Stimulated activated CD8-positive, alpha-beta memory T cell treated with anti-CD3 and anti-CD28 coated beads, Interleukin-15, amount 100 ng/mL, for 24 hours (primary cell): ENCODE results near the gene SCFD2.
"Not testable (repeated sequence)": the region's sequence is repeated elsewhere in the genome, so short reads cannot be mapped to it uniquely, and the experiment has no call there.

ENCODE experiments used
- DNase-seq: peaks from one replicate; pipeline ENCODE4 v3.0.0-alpha.2; 2020; ENCODE audit warnings: low read depth

Gene SCFD2

GRCh38 chr4:53100501-53101190 is 265.2 kb downstream of the SCFD2 start:
- DNase-seq: no peak

- no peak for DNase-seq
Measured at GRCh38 chr4:53098681-53099121, 267.2 kb downstream of the SCFD2 start.

- no peak for DNase-seq
Measured at GRCh38 chr4:53094040-53094439, 271.8 kb downstream of the SCFD2 start.

- DNase-seq: no peak
Measured at GRCh38 chr4:53089936-53090729, 275.7 kb downstream of the SCFD2 start.

GRCh38 chr4:53088152-53088551 is 277.7 kb downstream of the SCFD2 start:
- no peak for DNase-seq

- DNase-seq: no peak
Measured at GRCh38 chr4:53076374-53076958, 289.4 kb downstream of the SCFD2 start.

GRCh38 chr4:53075162-53075785 is 290.6 kb downstream of the SCFD2 start:
- DNase-seq: no peak

GRCh38 chr4:53068755-53069330 is 297.0 kb downstream of the SCFD2 start:
- DNase-seq: no peak

GRCh38 chr4:53067125-53067802 is 298.6 kb downstream of the SCFD2 start:
- DNase-seq: no peak

GRCh38 chr4:53066155-53066554 is 299.7 kb downstream of the SCFD2 start:
- DNase-seq: no peak

GRCh38 chr4:53064609-53065008 is 301.3 kb downstream of the SCFD2 start:
- DNase-seq: no peak

GRCh38 chr4:53061091-53061850 is 304.6 kb downstream of the SCFD2 start:
- DNase-seq: no peak

- no peak for DNase-seq
Measured at GRCh38 chr4:53060278-53060677, 305.6 kb downstream of the SCFD2 start.

- DNase-seq: no peak
Measured at GRCh38 chr4:53059871-53060270, 306.0 kb downstream of the SCFD2 start.

- no peak for DNase-seq
Measured at GRCh38 chr4:53059256-53059655, 306.6 kb downstream of the SCFD2 start.

GRCh38 chr4:53057679-53058078 is 308.2 kb downstream of the SCFD2 start:
- DNase-seq: no peak

GRCh38 chr4:53057108-53057507 is 308.8 kb downstream of the SCFD2 start:
- not testable (repeated sequence) for DNase-seq

- DNase-seq: no peak
Measured at GRCh38 chr4:53055716-53056403, 310.0 kb downstream of the SCFD2 start.

GRCh38 chr4:53055274-53055673 is 310.6 kb downstream of the SCFD2 start:
- DNase-seq: no peak

- DNase-seq: no peak
Measured at GRCh38 chr4:53050361-53050774, 315.5 kb downstream of the SCFD2 start.
